ENCODE results near the gene SYT6. TPM values are rescaled to one million over a fixed set of nuclear protein-coding genes. Genes with fewer than 3 reads are reported as not detected.

The SYT6 gene
- total RNA-seq, 1 experiment from 2014 or later: not detected

- RAD21 ChIA-PET (ENCODE audit: low non-redundant PET in 1 of 2, low total read pairs in 2 of 2, uncharacterized antibody in 2 of 2, unreplicated experiment in 2 of 2): no interaction called here
- BruUV-seq (replicated peaks): no TSS peak
- Histone ChIP-seq H3K4me3 (replicated peaks in 1 of 2; ENCODE audit: low read depth in 1 of 2, low read length in 2 of 2) (no peak overlapping the region), H3K9me2 (ENCODE audit: insufficient read depth) (no peaks in the 10 kb centered on the region), H3K9me3 (ENCODE audit: control insufficient read depth in 1 of 2, insufficient read depth in 1 of 2, low read depth in 1 of 2, low read length in 2 of 2) (no peaks in the 10 kb centered on the region), H3K4me1 (ENCODE audit: control insufficient read depth in 1 of 2, insufficient read depth in 2 of 2, low read length in 2 of 2) (peaks cover 13 to 17% of the 10 kb centered on the region in 2 experiments), H3K4me2 (ENCODE audit: low read length) (no peak overlapping the region), H3K27me3 (ENCODE audit: insufficient read depth, low read length) (no peaks in the 10 kb centered on the region), H3K27ac (ENCODE audit: low read depth, low read length) (no peak overlapping the region), H4K20me1 (ENCODE audit: insufficient read depth) (no peaks in the 10 kb centered on the region), H2AFZ (ENCODE audit: low read depth, low read length, poor library complexity, severe bottlenecking) (no peak overlapping the region), H3K79me2 (ENCODE audit: insufficient read depth, low read length) (no peaks in the 10 kb centered on the region), H3K36me3 (ENCODE audit: control insufficient read depth in 1 of 2, insufficient read depth in 2 of 2, low read length in 2 of 2) (no peaks in the 10 kb centered on the region), H3K9ac (ENCODE audit: low read length) (no peak overlapping the region)
- POLR2A ChIA-PET: no interaction called here
- intact Hi-C loops (cut with micrococcal nuclease): no loop called here
- CTCF ChIA-PET: no interaction called here
- TF ChIP-seq ELF1 (IDR thresholded peaks at IDR 0.05; ENCODE audit: borderline replicate concordance, low read depth) (no peak), SIN3A (IDR thresholded peaks at IDR 0.05; ENCODE audit: low read depth) (no peak), JUND (IDR thresholded peaks at IDR 0.05) (no peak), POLR2AphosphoS5 (IDR thresholded peaks at IDR 0.05; ENCODE audit: low read depth, low read length) (no peak), FOSL1 (IDR thresholded peaks at IDR 0.05; ENCODE audit: low read depth) (no peak), EZH2 (IDR thresholded peaks at IDR 0.05) (no peak), CTCF (IDR thresholded peaks at IDR 0.05 in 2 of 3, conservative IDR thresholded peaks at IDR 0.05 in 1 of 3; ENCODE audit: borderline replicate concordance in 1 of 3, insufficient read depth in 1 of 3, low read depth in 2 of 3, low read length in 2 of 3) (no peak), ZFX (IDR thresholded peaks at IDR 0.05) (no peak), RAD21 (IDR thresholded peaks at IDR 0.05; ENCODE audit: low read depth) (no peak), YY1 (IDR thresholded peaks at IDR 0.05; ENCODE audit: extremely low read depth, insufficient replicate concordance, low read depth, low read length) (no peak), SRF (IDR thresholded peaks at IDR 0.05; ENCODE audit: low read depth) (no peak), MAX (IDR thresholded peaks at IDR 0.05) (no peak), ZBTB33 (IDR thresholded peaks at IDR 0.05; ENCODE audit: extremely low read depth, insufficient replicate concordance, low read length) (no peak), CBX3 (IDR thresholded peaks at IDR 0.05; ENCODE audit: low read depth) (no peak)
- no peak for DNase-seq (ENCODE audit: low read depth, low spot score)
- no peak for ATAC-seq
Observed at GRCh38 chr1:114111731-114112641, 41.7 kb downstream of the SYT6 start.
